Thyroid gland (tissue), 4 donors: Measurements from ENCODE around the gene SLC9A8. TPM values are rescaled to one million over a fixed set of nuclear protein-coding genes. Genes with fewer than 3 reads are reported as not detected.
A peak's percentile ranks its signal among the peaks of the same experiment; 100 is the strongest.

ENCODE experiments used
- DNase-seq, 2 donors: peaks; one replicate each; pipeline ENCODE4 v3.0.0-alpha.2; 2019
- H3K27ac ChIP-seq, 3 donors: fragments of 200-600 bp; sonication (generic); 1 replicate in 2 of 3; 2 replicates in 1 of 3; pipeline ENCODE4 v1.5.1; 2016 to 2019; ENCODE audit warnings: mild to moderate bottlenecking in 1 of 3, moderate library complexity in 1 of 3
- H3K27me3 ChIP-seq: fragments of 200-600 bp; sonication (generic); one replicate; pipeline ENCODE4 v1.5.1; 2019
- H3K36me3 ChIP-seq, 2 donors: fragments of 200-600 bp; sonication (generic); one replicate each; pipeline ENCODE4 v1.5.1; 2016 to 2019
- H3K4me1 ChIP-seq, 2 donors: fragments of 200-600 bp; sonication (generic); one replicate each; pipeline ENCODE4 v1.5.1; 2017 to 2019
- H3K4me3 ChIP-seq, 3 donors: fragments of 200-600 bp; sonication (generic); replicated peaks in 1 of 3; 1 replicate in 2 of 3; 2 replicates in 1 of 3; pipeline ENCODE4 v1.5.1; 2016; ENCODE audit warnings: mild to moderate bottlenecking in 1 of 3
- H3K9me3 ChIP-seq: fragments of 200-600 bp; sonication (generic); one replicate; pipeline ENCODE4 v1.5.1; 2017
- POLR2A ChIP-seq, 2 donors: fragments of 450-650 bp; IDR thresholded peaks; one replicate each; pipeline ENCODE4 v1.6.1; 2017; ENCODE audit warnings: antibody characterized with exemption in 2 of 2, mild to moderate bottlenecking in 2 of 2, moderate library complexity in 1 of 2
- whole genome bisulfite sequencing, 2 donors: methylation state at CpG; one replicate each; pipeline ENCODE4 v1.1.5; 2017; 5-methylcytosine and 5-hydroxymethylcytosine counted together
- intact Hi-C: fragments of 100-400 bp; cut with DNase I; formaldehyde crosslinking; loops from one replicate; pipeline ENCODE4 v1.15.1; 2023
- total RNA-seq, 4 donors: library from RNA; depleted of rRNA; stranded (reverse); fragments of >200 nt; gene quantifications; one replicate each; pipeline ENCODE4 v1.2.3, GENCODE V29; 2016
- TF ChIP-seq, protein P1 (sequence below), 6 experiments: fragments of 200-600 bp in 3 of 6; fragments of 450-650 bp in 3 of 6; sonication (generic) in 3 of 6; IDR thresholded peaks; one replicate each; pipeline ENCODE4 v1.5.1; 2016 to 2019; ENCODE audit warnings: antibody characterized with exemption in 6 of 6, mild to moderate bottlenecking in 2 of 6, inconsistent platforms in 1 of 6, moderate library complexity in 1 of 6

Gene SLC9A8
- total RNA-seq, 4 donors from 2014 or later: 12.0 to 20.2 (median 16.1) TPM

DNA sequence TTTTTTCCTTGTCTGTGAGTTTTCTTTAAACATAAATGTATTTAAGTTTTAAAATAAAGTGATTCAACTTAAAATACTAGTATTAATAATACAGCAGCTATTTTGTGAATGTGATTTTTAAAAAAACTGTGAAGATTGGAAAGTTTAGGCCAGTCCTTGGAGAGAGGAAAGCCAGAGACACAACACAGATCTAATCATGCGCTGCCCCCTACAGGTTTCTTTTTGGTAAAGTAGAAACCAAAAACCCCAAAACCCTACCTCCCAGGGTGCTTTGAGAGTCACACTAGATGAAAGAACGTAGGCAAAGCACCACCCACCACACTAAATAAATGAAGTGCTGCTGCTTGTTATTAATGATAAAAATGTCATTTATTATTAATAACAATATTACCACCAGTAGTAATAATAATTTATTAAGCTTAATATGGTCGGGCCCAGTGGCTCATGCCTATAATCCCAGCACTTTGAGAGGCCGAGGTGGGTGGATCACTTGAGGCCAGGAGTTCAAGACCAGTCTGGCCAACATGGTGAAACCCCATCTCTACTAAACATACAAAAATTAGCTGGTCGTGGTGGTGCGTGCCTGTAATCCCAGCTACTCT lies 33.7 kb downstream of the SLC9A8 start:
- Histone ChIP-seq H3K27ac (no peak overlapping the region), H3K4me3 (no peak overlapping the region), H3K36me3 (peaks cover 5 to 15% of the 10 kb centered on the region in 2 donors), H3K4me1 (peaks cover 0 to 14% of the 10 kb centered on the region in 2 donors), H3K9me3 (no peaks in the 10 kb centered on the region), H3K27me3 (no peaks in the 10 kb centered on the region)
- 69 to 77% methylated on average over 6 of the region's 6 CpGs for WGBS, 2 donors
- TF ChIP-seq, protein P1, sequence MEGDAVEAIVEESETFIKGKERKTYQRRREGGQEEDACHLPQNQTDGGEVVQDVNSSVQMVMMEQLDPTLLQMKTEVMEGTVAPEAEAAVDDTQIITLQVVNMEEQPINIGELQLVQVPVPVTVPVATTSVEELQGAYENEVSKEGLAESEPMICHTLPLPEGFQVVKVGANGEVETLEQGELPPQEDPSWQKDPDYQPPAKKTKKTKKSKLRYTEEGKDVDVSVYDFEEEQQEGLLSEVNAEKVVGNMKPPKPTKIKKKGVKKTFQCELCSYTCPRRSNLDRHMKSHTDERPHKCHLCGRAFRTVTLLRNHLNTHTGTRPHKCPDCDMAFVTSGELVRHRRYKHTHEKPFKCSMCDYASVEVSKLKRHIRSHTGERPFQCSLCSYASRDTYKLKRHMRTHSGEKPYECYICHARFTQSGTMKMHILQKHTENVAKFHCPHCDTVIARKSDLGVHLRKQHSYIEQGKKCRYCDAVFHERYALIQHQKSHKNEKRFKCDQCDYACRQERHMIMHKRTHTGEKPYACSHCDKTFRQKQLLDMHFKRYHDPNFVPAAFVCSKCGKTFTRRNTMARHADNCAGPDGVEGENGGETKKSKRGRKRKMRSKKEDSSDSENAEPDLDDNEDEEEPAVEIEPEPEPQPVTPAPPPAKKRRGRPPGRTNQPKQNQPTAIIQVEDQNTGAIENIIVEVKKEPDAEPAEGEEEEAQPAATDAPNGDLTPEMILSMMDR (IDR thresholded peaks at IDR 0.05): peak in 5 of 6 experiments; percentile 27 to 65 (median 56)
- no peak for TF ChIP-seq POLR2A (IDR thresholded peaks at IDR 0.05)
- intact Hi-C loops: loop anchor here (2.0 to 5.0 kb wide), 2 partner anchors 236 to 304 kb away; no protein-coding TSS in a partner anchor
- DNase-seq: peak in 1 of 2 donors; percentile 50

DNA sequence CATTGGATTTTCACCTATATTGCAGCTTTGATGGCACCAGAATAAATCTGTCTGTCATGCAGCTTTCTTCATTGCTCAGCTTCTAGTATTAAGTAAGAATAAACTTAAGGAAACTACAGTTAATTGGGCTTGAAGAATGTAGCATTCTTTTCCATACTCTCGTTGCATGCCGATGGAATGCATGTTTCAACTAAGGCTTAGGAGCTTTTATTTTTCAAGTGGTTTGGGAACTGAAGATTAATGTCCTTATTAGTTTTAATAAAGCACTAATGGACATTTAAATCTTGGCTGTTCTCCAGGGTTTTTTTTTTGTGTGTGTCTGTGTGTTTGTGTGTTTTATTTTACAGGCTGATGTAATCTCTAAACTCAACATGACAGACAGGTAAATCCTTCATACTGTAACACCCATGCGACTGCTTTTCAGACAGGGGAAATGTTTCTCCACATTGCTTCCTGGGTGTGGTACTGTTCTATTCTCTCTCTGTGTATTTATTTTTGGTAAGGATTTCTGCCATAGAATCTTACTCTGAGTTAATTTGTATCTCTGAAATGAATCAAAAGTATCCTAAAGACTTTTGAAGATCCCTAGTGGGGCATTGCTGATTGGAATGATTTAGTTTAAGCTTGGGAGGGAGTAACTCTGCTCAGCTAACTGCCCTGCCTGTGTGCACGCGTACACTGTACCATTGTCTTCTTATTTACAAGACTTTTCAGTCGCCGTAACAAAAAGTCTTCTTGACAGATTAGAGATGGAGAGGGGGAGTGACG lies 38.0 kb downstream of the SLC9A8 start:
- WGBS, 2 donors: 72 to 75% methylated on average over 8 of the region's 8 CpGs
- H3K27ac ChIP-seq: no peak overlapping the region
- H3K9me3 ChIP-seq: no peaks in the 10 kb centered on the region
- H3K36me3 ChIP-seq: peaks cover 3 to 17% of the 10 kb centered on the region in 2 donors
- TF ChIP-seq, protein P1 (IDR thresholded peaks at IDR 0.05): no peak
- no peak for TF ChIP-seq POLR2A (IDR thresholded peaks at IDR 0.05)
- H3K4me1 ChIP-seq: peaks cover 6 to 29% of the 10 kb centered on the region in 2 donors
- intact Hi-C loops: loop anchor here (10.0 kb wide), 1 partner anchor 64 kb away; the partner anchor contains the start of gene SPATA2
- H3K4me3 ChIP-seq: no peak overlapping the region
- no peak for DNase-seq
- H3K27me3 ChIP-seq: no peaks in the 10 kb centered on the region

DNA sequence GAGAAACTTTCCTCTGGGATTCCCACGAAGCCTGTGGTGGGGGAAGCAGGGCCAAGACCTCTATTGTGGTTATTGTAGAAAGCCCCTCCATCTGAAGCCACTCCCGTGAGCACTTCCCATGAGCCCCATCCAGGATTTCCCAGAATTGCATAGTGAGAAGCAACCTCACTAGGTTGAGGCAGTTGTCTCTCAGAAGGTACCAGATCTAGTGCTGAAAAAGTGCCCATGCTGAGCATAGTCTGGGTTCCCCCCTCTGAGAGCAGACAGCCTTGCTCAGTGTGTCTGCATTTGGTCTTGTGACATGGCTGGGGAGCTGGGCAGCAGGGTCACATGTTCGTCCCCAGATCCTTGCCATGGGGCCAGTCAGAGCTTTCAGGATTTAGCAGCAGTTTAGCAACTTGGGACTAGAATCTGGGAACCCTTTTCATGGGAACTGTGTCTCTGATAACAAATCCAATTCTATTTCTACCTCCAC lies 38.6 kb downstream of the SLC9A8 start:
- Histone ChIP-seq H3K27ac (no peak overlapping the region), H3K4me3 (no peak overlapping the region), H3K9me3 (no peaks in the 10 kb centered on the region), H3K36me3 (peaks cover 7 to 21% of the 10 kb centered on the region in 2 donors), H3K4me1 (peaks cover 6 to 29% of the 10 kb centered on the region in 2 donors), H3K27me3 (no peaks in the 10 kb centered on the region)
- intact Hi-C loops: loop anchor here (10.0 kb wide), 1 partner anchor 64 kb away; the partner anchor contains the start of gene SPATA2
- 80 to 83% methylated on average over 3 of the region's 3 CpGs for WGBS, 2 donors
- no peak for DNase-seq
- TF ChIP-seq, protein P1 (IDR thresholded peaks at IDR 0.05): no peak
- no peak for TF ChIP-seq POLR2A (IDR thresholded peaks at IDR 0.05)

DNA sequence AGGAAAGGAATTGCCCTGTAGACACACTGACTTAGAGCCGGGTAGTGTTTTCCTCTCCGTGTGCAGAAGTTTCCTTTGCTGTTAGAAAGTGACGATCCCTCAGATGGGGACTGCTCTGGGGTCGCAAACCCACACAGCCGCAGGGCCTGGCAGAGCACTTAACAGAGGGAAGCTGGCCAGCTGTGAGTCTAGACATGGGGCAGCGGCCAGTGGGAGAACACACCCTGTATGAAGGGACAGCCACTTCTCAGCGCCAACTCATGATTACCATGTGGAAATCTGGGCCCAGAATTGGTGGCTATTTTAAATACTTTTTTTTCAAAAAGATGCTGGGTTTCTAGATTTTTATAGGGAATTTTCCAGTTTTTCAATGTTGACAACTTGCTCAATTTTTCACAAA lies 39.4 kb downstream of the SLC9A8 start:
- peaks cover 7 to 21% of the 10 kb centered on the region in 2 donors for H3K36me3 ChIP-seq
- H3K4me1 ChIP-seq: peaks cover 6 to 29% of the 10 kb centered on the region in 2 donors
- intact Hi-C loops: loop anchor here (10.0 kb wide), 1 partner anchor 63 kb away; the partner anchor contains the start of gene SPATA2
- H3K27me3 ChIP-seq: no peaks in the 10 kb centered on the region
- H3K27ac ChIP-seq: no peak overlapping the region
- no peaks in the 10 kb centered on the region for H3K9me3 ChIP-seq
- DNase-seq: peak in 1 of 2 donors; percentile 16
- no peak overlapping the region for H3K4me3 ChIP-seq
- TF ChIP-seq, protein P1 (IDR thresholded peaks at IDR 0.05): no peak
- TF ChIP-seq POLR2A (IDR thresholded peaks at IDR 0.05): no peak
- WGBS, 2 donors: 69 to 73% methylated on average over 7 of the region's 7 CpGs
